Raji (cell line): Measurements from ENCODE around the gene LPAR3.

Experiments used
- POLR2A ChIP-seq: IDR thresholded peaks from 2 replicates; pipeline ENCODE4 v1.6.1; 2011; ENCODE audit warnings: low read depth, low read length, control low read depth; ENCODE audit not compliant: insufficient read depth

LPAR3 gene

DNA sequence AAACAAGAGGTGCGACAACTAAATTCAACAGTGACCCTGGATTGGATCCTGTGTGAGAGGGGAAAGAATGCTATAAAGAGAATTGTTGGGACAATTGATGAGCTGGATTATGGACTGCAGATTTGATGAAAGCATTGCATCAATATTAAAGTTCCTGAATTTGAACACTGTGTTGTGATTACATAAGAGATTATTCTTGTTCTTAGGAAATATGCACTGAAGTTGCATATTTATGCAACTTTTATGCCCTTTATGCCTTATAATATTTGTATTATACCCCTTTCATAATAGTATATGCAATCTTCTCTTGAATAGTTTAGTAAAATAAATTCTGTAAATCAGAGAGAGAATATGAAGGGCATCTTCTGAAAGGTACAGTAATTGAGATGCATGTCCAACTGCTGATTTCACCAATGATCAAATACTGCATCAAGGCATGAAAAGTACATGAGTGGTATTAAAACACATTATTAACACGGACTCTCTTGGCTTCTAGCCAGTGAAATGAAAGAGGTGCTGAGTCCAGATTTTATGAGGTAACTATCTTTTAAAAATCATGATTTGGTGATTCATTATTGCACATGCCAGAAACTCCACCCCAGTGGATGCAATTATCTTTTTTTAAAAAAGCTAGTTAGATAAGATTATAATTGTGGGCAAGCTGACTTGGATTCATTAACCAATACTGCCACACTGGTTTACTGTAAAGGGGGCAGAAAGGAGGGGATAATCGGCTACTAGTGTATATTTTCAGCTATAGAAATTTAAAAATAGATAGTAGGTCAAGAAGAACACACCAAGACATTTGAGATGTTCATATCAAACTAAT is 19.9 kb upstream of the LPAR3 start:
- TF ChIP-seq POLR2A = no peak

DNA sequence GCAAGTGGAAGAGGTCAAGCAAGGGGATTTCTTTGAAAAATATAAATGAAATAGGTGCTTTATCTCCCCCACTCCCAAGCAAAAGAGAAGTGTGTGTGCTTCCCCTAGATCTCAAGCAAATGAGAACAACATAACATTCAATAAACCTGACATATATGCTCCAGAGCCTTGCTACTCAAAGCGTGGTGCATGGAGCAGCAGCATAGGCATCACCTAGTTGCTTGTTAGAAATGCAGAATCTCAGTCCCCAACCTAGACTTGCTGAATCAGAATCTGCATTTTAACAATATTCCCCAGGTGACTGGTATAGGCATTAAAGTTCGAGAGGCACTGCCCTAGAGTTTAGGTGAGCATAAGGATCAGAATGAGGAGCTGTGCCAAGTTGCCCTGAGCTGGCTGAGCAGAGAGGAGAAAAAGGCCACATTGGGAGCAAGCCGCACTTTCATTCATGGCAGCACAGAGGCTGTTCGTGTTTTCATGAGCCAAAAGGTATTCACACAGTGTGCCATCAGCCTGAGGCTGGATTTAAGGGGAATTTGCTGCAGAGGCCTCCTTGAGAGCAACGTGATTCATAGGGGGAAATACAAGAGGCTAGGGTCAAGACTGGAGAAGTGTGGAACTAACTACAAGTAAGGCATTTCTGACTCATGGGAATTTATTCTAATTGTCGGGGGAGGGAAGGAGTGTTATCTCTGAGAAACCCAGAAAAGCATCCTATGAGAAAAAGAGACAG is 14.3 kb upstream of the LPAR3 start:
- no peak for TF ChIP-seq POLR2A

DNA sequence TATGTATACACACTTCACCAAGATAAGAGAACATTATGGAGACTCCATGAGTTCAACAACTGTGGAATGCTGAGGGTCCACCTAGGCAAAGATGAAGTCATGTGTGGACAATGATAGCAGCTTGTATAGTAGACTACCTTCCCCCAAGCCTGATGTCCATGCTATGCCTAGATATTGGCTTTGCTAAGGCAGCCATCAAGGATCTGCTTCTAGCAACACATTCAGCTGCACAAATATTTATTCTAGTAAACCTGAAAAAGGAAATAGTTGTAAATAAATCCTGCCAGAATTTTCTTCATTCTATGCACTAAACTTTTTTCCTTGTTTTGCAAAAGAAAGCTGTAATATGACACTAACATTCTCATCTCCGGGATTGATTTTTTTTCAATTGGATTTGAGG is 7.0 kb upstream of the LPAR3 start:
- no peak for TF ChIP-seq POLR2A

DNA sequence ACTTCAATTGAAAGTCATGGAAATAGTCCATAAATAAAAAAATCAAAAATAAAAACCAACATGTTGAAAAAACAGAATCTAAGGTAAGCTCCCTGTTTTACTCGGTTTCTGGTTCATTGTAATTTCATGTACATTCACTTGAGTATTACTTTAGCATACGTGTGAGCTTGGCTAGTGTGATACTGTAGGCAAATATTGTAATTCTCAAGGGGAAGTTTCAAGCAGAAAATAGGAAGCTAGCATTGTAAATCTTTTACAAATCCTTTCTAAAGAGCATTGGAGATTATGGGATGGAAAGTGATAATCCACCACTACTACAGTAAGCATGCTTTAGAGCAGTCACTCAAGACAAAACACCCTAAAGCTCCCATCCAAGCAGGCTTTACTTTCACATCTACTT is 3.3 kb upstream of the LPAR3 start:
- TF ChIP-seq POLR2A = no peak

DNA sequence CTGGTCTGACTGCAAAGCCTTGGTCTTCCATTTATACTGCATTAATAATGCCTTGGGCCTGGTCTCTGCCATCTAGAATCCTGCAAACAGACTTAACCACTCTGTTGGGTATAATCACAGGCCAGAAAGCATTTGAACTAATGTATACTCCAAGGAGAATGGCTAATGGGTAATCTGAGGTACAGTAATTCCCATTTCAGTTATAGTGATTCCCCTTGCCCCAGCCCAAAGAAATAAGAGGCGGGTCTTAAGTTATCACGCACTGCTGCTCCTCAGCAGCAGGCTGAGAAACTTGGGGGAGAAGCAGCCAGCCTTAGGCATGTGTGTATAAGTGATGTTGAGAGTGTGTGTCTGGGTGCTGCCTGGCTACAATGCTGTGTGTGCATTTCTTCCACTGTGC is 2.4 kb downstream of the LPAR3 start:
- no peak for TF ChIP-seq POLR2A

DNA sequence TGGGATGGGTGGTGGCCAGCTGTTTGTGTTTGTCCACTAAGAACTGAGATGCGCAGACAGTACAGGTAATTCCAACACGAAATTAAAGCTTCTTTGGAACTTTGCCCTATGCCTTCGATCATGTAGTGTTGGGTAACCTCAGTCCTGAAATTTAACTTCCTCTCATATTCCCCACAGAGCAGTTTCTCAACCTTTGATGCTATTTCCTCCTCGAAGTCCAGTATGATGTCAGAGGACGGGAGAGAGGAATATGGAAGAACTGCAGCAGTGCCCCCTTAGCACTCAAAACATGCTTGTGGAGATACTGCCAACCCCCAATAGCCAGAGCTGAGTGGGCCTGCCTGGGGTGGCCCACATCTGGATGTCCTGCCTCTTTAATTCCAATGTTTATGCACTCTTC is 3.6 kb downstream of the LPAR3 start:
- TF ChIP-seq POLR2A = no peak

DNA sequence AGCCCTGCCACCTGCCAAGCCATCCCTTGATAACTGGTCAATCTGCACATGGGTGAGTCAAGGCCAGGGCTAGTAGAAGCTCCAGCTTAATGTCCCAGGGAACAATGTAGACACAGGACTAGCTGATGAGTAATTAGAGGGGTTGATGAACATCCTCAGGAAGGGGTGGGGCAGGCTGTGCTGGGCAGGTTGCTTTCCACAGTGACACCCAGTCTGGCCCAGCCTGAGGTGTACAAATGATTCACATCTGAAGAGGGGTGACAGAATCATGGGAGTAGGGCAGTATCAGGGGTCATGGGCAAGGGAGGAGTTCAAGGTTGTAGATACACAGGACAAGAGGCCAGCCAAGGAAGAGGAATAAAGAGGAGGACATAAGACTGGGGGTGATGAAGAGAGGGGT is 4.3 kb downstream of the LPAR3 start:
- TF ChIP-seq POLR2A = no peak

DNA sequence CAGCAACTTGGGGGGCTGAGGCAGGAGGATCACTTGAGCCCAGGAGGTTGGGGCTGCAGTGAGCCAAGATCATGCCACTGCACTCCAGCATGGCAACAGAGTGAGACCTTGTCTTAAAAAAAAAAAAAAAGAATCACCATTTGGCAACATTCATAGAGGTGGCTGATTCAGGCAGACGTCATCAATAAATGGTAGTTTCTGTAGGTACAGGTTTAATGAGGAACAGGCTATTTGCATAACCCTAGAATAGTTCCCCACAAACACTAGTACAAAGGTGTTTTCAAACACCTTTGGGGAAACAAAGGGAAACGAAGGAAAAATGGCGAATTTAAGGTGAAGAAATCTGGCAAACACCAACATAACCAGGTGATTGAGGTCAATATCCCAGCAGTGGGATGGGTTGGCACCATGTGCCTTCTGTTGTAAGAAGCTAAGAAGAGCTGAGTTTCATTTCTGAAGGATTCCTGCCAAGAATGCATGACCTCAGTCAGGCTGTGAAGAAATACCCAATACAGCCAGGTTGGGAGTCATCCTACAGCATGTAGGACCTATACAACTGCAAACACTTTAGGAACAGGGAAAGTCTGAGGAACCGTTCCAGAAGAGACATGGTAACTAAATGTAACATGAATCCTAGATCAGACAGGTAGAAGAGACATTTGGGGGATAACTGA is 5.6 kb downstream of the LPAR3 start:
- no peak for TF ChIP-seq POLR2A

DNA sequence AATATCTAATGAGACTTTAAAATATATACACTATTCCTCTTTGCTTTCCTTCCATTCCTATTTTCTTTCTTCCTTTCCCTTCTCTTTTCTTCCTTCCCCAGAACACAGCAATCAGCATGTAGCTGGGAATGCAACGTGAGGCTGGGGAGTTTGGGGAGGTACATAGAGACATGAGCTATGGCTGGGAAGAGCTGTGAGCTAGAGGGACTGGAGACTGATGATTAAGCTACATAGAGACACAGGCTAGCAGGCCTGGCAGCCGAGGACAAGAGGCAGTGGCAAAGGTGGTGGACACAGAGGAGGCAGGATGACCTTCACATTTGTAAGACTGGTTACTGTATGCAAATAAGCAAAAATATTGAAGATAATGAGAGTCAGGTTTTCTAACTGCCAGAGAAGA is 7.5 kb downstream of the LPAR3 start:
- TF ChIP-seq POLR2A = no peak

DNA sequence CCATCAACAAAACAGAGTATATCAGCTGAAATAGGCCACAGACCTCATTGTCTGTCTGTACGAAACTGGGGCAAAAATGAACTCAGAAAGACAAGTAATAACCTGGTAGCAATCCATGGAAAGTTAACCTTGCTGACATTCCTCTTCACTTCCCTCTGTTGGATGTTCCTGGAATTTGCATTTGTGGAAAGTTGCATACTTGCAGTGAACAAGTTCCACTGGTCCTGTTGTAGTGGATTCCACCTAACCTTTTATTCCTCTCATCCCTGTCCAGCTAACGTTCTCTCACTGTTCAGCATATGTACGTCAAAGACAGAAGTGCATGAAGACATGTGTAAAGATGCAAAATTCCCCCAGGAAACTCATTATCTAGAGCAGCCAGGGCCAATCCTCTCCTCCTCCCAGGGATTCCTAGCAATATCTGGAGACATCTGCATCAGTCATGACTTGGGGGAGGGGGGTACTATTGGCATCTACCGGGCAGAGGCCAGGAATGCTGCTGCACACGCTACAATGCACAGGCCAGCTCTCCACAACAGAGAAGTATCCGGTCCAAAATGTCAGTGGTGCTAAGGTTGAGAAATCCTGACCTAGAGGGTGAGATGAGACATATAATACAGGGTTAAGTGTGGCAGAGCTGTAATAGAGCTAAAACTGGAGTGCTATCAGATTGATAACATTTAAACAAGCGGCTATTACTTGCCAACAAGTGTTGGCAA is 8.2 kb downstream of the LPAR3 start:
- no peak for TF ChIP-seq POLR2A

DNA sequence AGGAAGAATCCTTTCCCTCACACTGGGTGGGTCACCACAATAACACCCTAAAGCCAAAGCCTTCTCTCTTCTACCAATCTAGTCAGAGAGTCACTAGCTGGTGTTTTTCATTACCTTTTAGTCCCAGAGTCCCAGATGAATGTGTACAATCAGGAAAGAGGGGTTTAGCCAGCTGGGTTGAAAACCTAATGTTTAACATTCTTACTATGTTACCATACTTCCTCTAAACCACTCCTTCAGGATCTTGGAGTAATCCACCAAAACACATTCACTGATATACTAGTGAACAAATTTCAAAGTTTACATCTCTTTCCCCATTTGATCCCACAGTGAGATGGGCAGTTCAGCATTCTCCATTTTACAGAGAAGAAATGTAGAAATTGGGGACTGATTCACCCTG is 9.7 kb downstream of the LPAR3 start:
- TF ChIP-seq POLR2A = no peak

DNA sequence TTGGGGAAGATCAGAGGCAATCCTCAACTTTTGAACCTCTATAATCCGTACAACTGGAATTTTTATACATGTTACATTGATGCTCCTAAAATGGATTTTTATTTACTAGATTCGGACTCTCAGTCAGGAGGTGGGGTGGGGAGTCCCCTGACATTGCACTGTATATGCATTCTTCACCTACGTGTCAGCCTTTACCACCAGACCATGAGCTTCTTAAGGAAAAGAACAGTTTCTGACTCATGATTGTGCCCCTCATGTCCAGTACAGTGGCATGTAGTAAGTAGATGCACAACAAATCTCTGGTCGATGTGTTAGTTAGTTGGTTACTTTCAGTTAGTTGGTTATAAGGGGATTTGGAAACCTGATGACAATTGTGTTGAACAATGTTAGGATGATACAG is 15.4 kb downstream of the LPAR3 start:
- TF ChIP-seq POLR2A = no peak

DNA sequence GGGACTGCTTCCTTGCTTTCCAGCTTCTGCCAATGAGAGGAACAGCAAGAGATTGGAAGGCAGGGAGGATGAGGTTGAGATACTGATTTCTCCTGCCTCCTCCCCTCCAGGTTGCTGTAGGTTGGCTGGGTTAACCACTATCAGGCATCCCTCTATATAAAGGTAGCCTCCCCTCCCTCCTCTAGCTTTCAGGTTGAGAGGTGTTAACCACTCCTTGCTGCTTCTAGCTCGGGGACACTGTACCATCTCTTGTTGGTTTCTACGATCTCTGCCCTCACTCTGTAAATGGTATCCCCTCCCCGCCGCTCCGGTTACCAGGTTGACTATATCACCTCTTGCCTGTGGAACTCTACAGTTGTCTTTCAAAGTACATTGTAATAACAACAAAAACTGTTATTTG is 16.7 kb downstream of the LPAR3 start:
- TF ChIP-seq POLR2A = no peak

DNA sequence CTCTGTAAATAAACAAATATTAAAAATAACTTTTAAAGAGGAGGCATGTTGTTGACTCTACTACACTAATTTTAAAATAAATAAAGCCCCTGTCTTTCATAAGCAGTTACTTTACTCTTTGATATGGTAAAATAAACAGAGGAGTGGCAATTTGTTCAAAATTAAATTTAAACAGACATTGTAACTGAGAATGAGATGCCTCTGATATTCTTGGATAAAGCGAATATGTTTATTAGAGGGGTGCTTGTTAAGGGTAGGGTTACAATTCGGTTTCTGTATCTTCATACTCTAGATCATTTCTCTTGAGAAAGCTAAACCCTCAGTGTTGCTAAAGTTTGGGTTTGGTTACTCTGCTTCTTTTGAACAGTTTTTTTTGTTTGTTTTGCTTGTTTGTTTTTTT is 19.6 kb downstream of the LPAR3 start:
- TF ChIP-seq POLR2A = no peak

DNA sequence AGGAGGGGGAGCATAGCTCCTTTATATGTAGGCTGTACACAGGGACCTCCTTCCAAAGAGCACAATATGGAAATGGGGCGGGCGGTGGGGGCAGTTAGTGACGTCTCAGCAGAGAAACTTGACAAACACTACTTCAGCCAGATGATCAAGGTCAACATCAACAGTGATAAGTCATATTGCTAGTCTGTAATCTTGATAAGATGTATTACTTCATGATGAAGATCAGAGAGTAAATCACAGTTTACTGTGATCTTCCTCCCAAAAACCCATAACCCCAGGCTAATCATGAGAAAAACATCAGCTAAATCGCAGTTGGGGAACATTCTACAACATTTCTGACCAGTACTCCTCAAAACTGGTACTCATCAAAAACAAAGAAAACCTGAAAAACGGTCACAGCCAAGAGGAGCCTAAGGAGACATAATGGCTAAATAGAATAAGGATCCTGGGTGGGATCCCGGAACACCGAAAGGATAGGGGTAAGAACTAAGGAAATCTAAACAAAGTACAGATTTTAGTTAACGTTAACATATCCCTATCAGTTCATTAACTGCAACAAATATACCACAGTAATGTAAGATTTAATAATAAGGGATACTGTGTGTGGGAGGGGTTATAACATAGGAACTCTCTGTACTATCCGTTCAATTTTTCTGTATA is 20.2 kb downstream of the LPAR3 start:
- TF ChIP-seq POLR2A = no peak
